Cardiac muscle cell (in vitro differentiated cells and primary cell): Measurements from ENCODE around the gene FAF2. TPM values are rescaled to one million over a fixed set of nuclear protein-coding genes. Genes with fewer than 3 reads are reported as not detected.

ENCODE experiments used
- DNase-seq, 2 donors: peaks; one replicate each; pipeline versions ENCODE4 v3.0.0 to v3.0.0-alpha.2; 2010 to 2017; ENCODE audit warnings: low read depth in 1 of 2, low spot score in 1 of 2
- H3K27ac ChIP-seq: fragments of 200-600 bp; sonication (generic); 2 replicates; pipeline ENCODE4 v1.5.1; 2016
- H3K27me3 ChIP-seq: fragments of 200-600 bp; sonication (generic); 2 replicates; pipeline ENCODE4 v1.6.0; 2016; ENCODE audit warnings: control low read depth
- H3K36me3 ChIP-seq: fragments of 200-600 bp; sonication (generic); 2 replicates; pipeline ENCODE4 v1.5.1; 2016; ENCODE audit warnings: control low read depth
- H3K4me1 ChIP-seq: fragments of 200-600 bp; sonication (generic); 2 replicates; pipeline ENCODE4 v1.8.1; 2017; ENCODE audit warnings: low read depth, mild to moderate bottlenecking, mixed run types
- H3K4me3 ChIP-seq: fragments of 200-600 bp; sonication (generic); 2 replicates; pipeline ENCODE4 v1.5.1; 2016; ENCODE audit warnings: mild to moderate bottlenecking
- H3K9me3 ChIP-seq: fragments of 200-600 bp; sonication (generic); 2 replicates; pipeline ENCODE4 v1.5.1; 2017; ENCODE audit warnings: low read depth, mild to moderate bottlenecking, control low read depth
- CTCF ChIP-seq: IDR thresholded peaks from 2 replicates; pipeline ENCODE4 v1.5.1; 2012; ENCODE audit warnings: low read depth, mild to moderate bottlenecking, low read length
- polyA plus RNA-seq: library from polyadenylated mRNA; unstranded; fragments of >200 nt; fragmentation: Nextera tagmentation; extraction: Ambion mirVana; gene quantifications from 2 replicates; pipeline ENCODE4 v1.2.1, GENCODE V29; 2016
- total RNA-seq: library from RNA; depleted of rRNA; stranded (reverse); fragments of >200 nt; gene quantifications from 2 replicates; pipeline ENCODE4 v1.2.3, GENCODE V29; 2016

Gene FAF2
- total and polyA plus RNA-seq, 2 experiments from 2014 or later, result 26.1 to 29.0 TPM

DNA sequence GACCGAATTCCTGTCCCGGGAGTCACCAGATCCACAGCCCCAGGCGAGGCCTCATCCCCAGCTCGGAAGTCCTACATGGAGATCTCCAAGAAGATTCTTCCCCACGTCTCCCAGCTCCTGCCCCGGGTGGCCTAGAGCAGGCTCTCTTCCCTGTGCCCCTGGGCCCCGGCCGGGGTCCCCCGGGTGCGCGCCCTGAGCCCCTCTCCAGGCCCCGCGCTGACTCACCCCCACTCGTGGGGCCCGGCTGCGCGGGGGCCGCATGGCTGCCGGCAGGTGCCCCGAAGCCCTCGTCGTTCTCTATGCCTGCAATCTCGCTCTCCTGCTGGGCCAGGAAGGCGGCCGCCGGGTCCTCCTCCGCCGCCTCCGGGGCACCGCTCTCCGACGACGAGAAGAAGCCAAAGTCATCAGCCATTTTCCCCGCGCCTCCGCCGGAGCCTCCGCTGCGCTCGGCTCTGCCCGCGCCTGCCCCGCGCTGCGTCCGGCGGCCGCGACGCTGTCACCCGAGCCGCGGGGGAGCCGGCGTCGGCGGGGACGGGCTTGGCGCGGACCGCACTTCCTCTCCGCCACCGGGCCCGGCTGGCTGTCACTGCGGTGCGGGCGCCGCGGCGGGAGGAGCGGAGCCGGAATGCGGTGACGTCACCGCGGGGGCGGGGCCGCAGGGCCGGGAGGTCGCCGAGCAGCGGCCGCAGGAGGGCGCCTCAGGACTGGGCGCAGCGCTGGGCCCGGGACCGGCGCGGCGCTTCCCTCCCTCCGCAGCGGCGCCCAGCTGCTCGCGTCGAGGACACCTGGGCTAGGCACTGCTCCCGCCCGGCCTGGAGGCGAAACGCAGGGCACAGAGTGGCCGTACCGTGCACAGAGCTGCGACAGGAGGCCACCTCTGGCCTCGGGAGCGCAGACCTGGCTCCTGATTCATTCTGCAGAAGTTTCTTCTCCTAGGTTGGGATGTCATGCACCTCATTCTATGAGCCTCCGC lies 31.9 kb upstream of the FAF2 start, which contains the start of gene CLTB:
CLTB (minus strand) TSS at position 588 of the 973 bp plus-strand sequence; CDS start at position 412, 176 bp downstream.
- peak within 1 kb of the TSS; percentile 82 for H3K27ac ChIP-seq
- H3K9me3 ChIP-seq, result no peaks in the 10 kb centered on the region
- peaks cover 10% of the 10 kb centered on the region for H3K4me1 ChIP-seq
- peak within 1 kb of the TSS; percentile 90 for H3K4me3 ChIP-seq
- peak; percentile 89 to 95 for DNase-seq
- no peaks in the 10 kb centered on the region for H3K36me3 ChIP-seq
- no peaks in the 10 kb centered on the region for H3K27me3 ChIP-seq
- TF ChIP-seq CTCF, result peak; percentile 35

DNA sequence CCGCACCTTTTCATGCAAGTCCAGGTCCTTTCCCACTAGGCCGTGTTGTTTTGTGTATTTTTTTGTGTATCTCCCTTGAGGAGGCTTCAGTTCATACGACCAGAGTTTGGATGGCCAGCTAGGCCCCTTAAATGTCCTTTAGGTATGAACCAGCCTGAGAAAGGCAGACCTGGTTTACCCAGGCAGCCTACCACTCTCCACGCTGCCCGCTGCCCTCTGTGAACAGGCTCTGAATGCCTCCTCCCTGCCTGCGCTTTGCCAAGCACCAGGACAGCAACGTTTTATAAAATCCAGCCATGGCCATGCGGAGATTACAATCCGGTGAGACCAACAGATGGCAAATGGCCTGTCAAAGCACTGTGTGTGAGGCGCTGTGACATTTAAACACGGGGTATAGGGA lies 31.2 kb upstream of the FAF2 start:
- no peak for DNase-seq
- no peaks in the 10 kb centered on the region for H3K9me3 ChIP-seq
- H3K27me3 ChIP-seq, result no peaks in the 10 kb centered on the region
- no peaks in the 10 kb centered on the region for H3K36me3 ChIP-seq
- H3K4me1 ChIP-seq, result peaks cover 10% of the 10 kb centered on the region
- H3K4me3 ChIP-seq, result no peak overlapping the region
- no peak overlapping the region for H3K27ac ChIP-seq
- TF ChIP-seq CTCF, result no peak

DNA sequence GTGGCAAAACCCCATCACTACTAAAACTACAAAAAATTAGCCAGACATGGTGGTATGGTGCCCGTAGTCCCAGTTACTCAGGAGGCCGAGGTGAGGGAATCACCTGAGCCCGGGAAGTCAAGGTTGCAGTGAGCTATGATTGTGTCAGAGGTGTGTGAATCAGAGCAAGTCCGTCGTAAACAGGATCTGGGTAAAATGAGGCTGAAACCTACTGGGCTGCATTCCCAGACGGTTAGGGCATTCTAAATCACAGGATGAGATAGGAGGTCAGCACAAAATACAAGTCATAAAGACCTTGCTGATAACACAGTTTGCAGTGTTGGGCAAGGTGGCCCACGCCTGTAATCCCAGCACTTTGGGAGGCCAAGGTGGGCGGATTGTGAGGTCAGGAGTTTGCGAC lies 29.9 kb upstream of the FAF2 start:
- Histone ChIP-seq H3K9me3 (no peaks in the 10 kb centered on the region), H3K4me3 (no peak overlapping the region), H3K27ac (no peak overlapping the region), H3K27me3 (no peaks in the 10 kb centered on the region), H3K4me1 (peaks cover 10% of the 10 kb centered on the region), H3K36me3 (no peaks in the 10 kb centered on the region)
- DNase-seq, result no peak
- no peak for TF ChIP-seq CTCF

GRCh38 chr5:176420086-176420485 lies 28.1 kb upstream of the FAF2 start:
- Histone ChIP-seq H3K9me3 (no peaks in the 10 kb centered on the region), H3K4me3 (no peak overlapping the region), H3K27me3 (no peaks in the 10 kb centered on the region), H3K27ac (no peak overlapping the region), H3K4me1 (peaks cover 6% of the 10 kb centered on the region), H3K36me3 (no peaks in the 10 kb centered on the region)
- TF ChIP-seq CTCF, result no peak
- DNase-seq, result no peak

DNA sequence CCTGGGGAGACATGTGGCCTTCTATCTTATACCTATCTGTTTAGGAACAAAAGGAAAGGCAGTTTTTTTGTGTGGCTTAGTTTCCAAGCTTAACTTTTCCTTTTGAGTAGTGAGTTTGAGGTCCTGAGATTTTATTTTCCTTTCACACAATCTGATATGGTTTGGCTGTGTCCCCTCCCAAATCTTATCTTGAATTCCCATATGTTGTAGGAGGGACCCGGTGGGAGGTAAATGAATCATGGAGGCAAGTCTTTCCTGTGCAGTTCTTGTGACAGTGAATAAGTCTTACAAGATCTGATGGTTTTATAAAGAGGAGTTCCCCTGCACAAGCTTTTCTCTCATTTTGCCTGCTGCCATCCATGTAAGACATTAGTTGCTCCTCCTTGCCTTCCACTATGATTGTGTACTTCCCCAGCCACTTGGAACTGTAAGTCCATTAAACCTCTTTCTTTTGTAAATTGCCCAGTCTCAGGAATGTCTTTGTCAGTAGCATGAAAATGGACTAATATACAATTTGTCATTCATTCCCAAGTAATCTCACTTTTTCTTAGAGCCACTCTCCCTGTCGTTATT lies 27.1 kb upstream of the FAF2 start:
- DNase-seq, result no peak
- Histone ChIP-seq H3K36me3 (no peaks in the 10 kb centered on the region), H3K27ac (no peak overlapping the region), H3K27me3 (no peaks in the 10 kb centered on the region), H3K9me3 (no peaks in the 10 kb centered on the region), H3K4me3 (no peak overlapping the region), H3K4me1 (no peaks in the 10 kb centered on the region)
- TF ChIP-seq CTCF, result no peak
